IMR-90 (cell line): ENCODE measurements around the gene GAPVD1. TPM values are rescaled to one million over a fixed set of nuclear protein-coding genes. Genes with fewer than 3 reads are reported as not detected.
"Not testable (repeated sequence)": the region's sequence is repeated elsewhere in the genome, so short reads cannot be mapped to it uniquely, and the experiment has no call there.

Experiments used
- ATAC-seq: fragments of 200-7000 bp; cut with Tn5 transposase; 2 replicates; pipeline ENCODE4 v1.9.1; 2020; ENCODE audit warnings: low read depth, mild to moderate bottlenecking, moderate library complexity
- BruUV-seq: library from RNA; stranded (reverse); fragments of 400-500 nt; replicated peaks from 2 replicates; lab custom pipeline; 2021; lab: Mats Ljungman, UMichigan
- CTCF ChIA-PET: fragments of 300-600 bp; formaldehyde crosslinking; extraction: SDS; loops from one replicate; lab custom pipeline; 2021; ENCODE audit warnings: antibody characterized with exemption; lab: Yijun Ruan, JAX
- POLR2A ChIA-PET: fragments of 300-600 bp; sonication (Branson Sonifier 250); formaldehyde crosslinking; loops from one replicate; lab custom pipeline; 2022; ENCODE audit warnings: antibody characterized with exemption; ENCODE audit not compliant: unreplicated experiment; lab: Charles Lee
- DNase-seq: peaks from one replicate; pipeline ENCODE4 v3.0.0; 2013
- H2AFZ ChIP-seq: replicated peaks from 2 replicates; pipeline ENCODE3; 2013; ENCODE audit warnings: low read length, mild to moderate bottlenecking; ENCODE audit not compliant: poor library complexity
- H2AK5ac ChIP-seq: 2 replicates; pipeline ENCODE4 v1.6.1; 2013; ENCODE audit warnings: low read depth, low read length, inconsistent platforms
- H2AK9ac ChIP-seq: replicated peaks from 2 replicates; pipeline ENCODE3; 2013; ENCODE audit warnings: mild to moderate bottlenecking, low read depth, low read length, moderate library complexity; ENCODE audit not compliant: poor library complexity
- H2BK120ac ChIP-seq: 2 replicates; pipeline ENCODE4 v1.6.1; 2013; ENCODE audit warnings: low read depth, low read length, inconsistent platforms
- H2BK15ac ChIP-seq: 3 replicates; pipeline ENCODE4 v1.6.1; 2013; ENCODE audit warnings: low read depth, low read length, inconsistent platforms
- H2BK20ac ChIP-seq: 2 replicates; pipeline ENCODE4 v1.6.1; 2013; ENCODE audit warnings: low read depth, mild to moderate bottlenecking, inconsistent platforms, low read length, moderate library complexity
- H2BK5ac ChIP-seq: 2 replicates; pipeline ENCODE4 v1.6.1; 2013; ENCODE audit warnings: mild to moderate bottlenecking, low read depth, low read length, inconsistent platforms; ENCODE audit not compliant: poor library complexity, severe bottlenecking
- H3K14ac ChIP-seq: replicated peaks from 2 replicates; pipeline ENCODE4 v1.6.1; 2013; ENCODE audit warnings: low read depth, low read length, inconsistent platforms
- H3K18ac ChIP-seq: 2 replicates; pipeline ENCODE4 v1.6.1; 2013; ENCODE audit warnings: low read depth, low read length, control low read depth
- H3K23ac ChIP-seq: 2 replicates; pipeline ENCODE4 v1.6.1; 2013; ENCODE audit warnings: low read depth, low read length, inconsistent platforms
- H3K27ac ChIP-seq: 2 replicates; pipeline ENCODE4 v1.5.1; 2013; ENCODE audit warnings: mild to moderate bottlenecking, control low read depth, low read length; ENCODE audit not compliant: insufficient read depth
- H3K27me3 ChIP-seq: 2 replicates; pipeline ENCODE4 v1.6.1; 2013; ENCODE audit warnings: low read length; ENCODE audit not compliant: control insufficient read depth, insufficient read depth
- H3K36me3 ChIP-seq: 2 replicates; pipeline ENCODE4 v1.6.1; 2013; ENCODE audit warnings: low read length, mixed read lengths; ENCODE audit not compliant: control insufficient read depth, insufficient read depth
- H3K4ac ChIP-seq: 2 replicates; pipeline ENCODE4 v1.6.1; 2013; ENCODE audit warnings: low read depth, low read length, inconsistent platforms
- H3K4me1 ChIP-seq: 2 replicates; pipeline ENCODE4 v1.6.1; 2013; ENCODE audit warnings: low read length, mixed read lengths; ENCODE audit not compliant: control insufficient read depth, insufficient read depth
- H3K4me2 ChIP-seq: 2 replicates; pipeline ENCODE4 v1.6.1; 2013; ENCODE audit warnings: low read depth, mild to moderate bottlenecking, control low read depth, low read length, moderate library complexity
- H3K4me3 ChIP-seq: 2 replicates; pipeline ENCODE4 v1.5.1; 2013; ENCODE audit warnings: low read depth, mild to moderate bottlenecking, control low read depth, low read length, moderate library complexity; ENCODE audit not compliant: insufficient read depth
- H3K56ac ChIP-seq: 2 replicates; pipeline ENCODE4 v1.6.1; 2013; ENCODE audit warnings: low read length, inconsistent platforms; ENCODE audit not compliant: insufficient read depth; ENCODE audit errors: extremely low read depth
- H3K79me1 ChIP-seq, 2 experiments: 2 replicates each; pipeline ENCODE4 v1.6.1; 2013; ENCODE audit warnings: low read length in 2 of 2, inconsistent platforms in 1 of 2, low read depth in 1 of 2
- H3K9ac ChIP-seq: 2 replicates; pipeline ENCODE4 v1.6.1; 2013; ENCODE audit warnings: low read depth, low read length, control low read depth
- H3K9me1 ChIP-seq: 2 replicates; pipeline ENCODE4 v1.6.1; 2013; ENCODE audit warnings: low read length, inconsistent platforms; ENCODE audit not compliant: insufficient read depth
- H3K9me3 ChIP-seq: 2 replicates; pipeline ENCODE4 v1.6.1; 2013; ENCODE audit warnings: low read length; ENCODE audit not compliant: control insufficient read depth, insufficient read depth
- H4K20me1 ChIP-seq: 2 replicates; pipeline ENCODE4 v1.6.1; 2013; ENCODE audit warnings: low read length, inconsistent platforms; ENCODE audit not compliant: insufficient read depth
- H4K5ac ChIP-seq: 2 replicates; pipeline ENCODE4 v1.6.1; 2013; ENCODE audit warnings: mild to moderate bottlenecking, low read depth, low read length, control low read depth
- H4K8ac ChIP-seq, 2 experiments: 2 replicates each; pipeline ENCODE4 v1.6.1; 2013; ENCODE audit warnings: low read depth in 2 of 2, low read length in 2 of 2, control low read depth in 1 of 2, inconsistent platforms in 1 of 2
- H4K91ac ChIP-seq: 2 replicates; pipeline ENCODE4 v1.6.1; 2013; ENCODE audit warnings: low read depth, low read length, inconsistent platforms; ENCODE audit not compliant: insufficient read depth
- WGBS, 2 experiments: methylation state at CpG; one replicate each; pipeline versions ENCODE4 v1.1.5 to v1.1.7; 2013; ENCODE audit warnings: missing lambda C conversion rate in 2 of 2; ENCODE audit not compliant: insufficient read length in 1 of 2; ENCODE audit errors: extremely low coverage in 2 of 2; 5-methylcytosine and 5-hydroxymethylcytosine counted together
- dilution Hi-C: fragments of 300-500 bp; cut with HindIII; formaldehyde crosslinking; loops from one replicate; pipeline ENCODE4 v1.14.3; 2018; ENCODE audit warnings: low sequenced_read_pairs; ENCODE audit not compliant: unreplicated experiment
- in situ Hi-C: fragments of 300-500 bp; cut with MboI; formaldehyde crosslinking; loops from 3 replicates; pipeline ENCODE4 v1.14.3; 2019; ENCODE audit warnings: low sequenced_read_pairs, inconsistent platforms, mixed read lengths
- intact Hi-C: fragments of 100-400 bp; cut with micrococcal nuclease; formaldehyde crosslinking; loops from 2 replicates; pipeline ENCODE4 v1.10.0; 2022
- polyA plus RNA-seq, 3 experiments: library from polyadenylated mRNA; depleted of rRNA; stranded (reverse); fragments of >200 nt; gene quantifications; 2 replicates each; pipeline ENCODE4 v1.2.3, GENCODE V29; 2012; ENCODE audit warnings: low replicate concordance in 1 of 3
- total RNA-seq: library from RNA; depleted of rRNA; stranded (reverse); fragments of >200 nt; gene quantifications from 2 replicates; pipeline ENCODE4 v1.2.3, GENCODE V29; 2012

GAPVD1 gene
- total and polyA plus RNA-seq, 2 of the 4 experiments (the other 2 are of a cell fraction) = 13.8 to 50.9 TPM

- BruUV-seq, CTCF ChIA-PET, H2AK5ac ChIP-seq, H3K4ac ChIP-seq, H3K27me3 ChIP-seq, H4K8ac ChIP-seq, H2BK15ac ChIP-seq, ATAC-seq, H2BK5ac ChIP-seq, H2AFZ ChIP-seq, H2AK9ac ChIP-seq, H3K4me2 ChIP-seq, H3K27ac ChIP-seq, H3K9ac ChIP-seq, H4K20me1 ChIP-seq, H2BK120ac ChIP-seq, H3K4me1 ChIP-seq, H4K91ac ChIP-seq, H3K4me3 ChIP-seq, dilution Hi-C loops, H3K36me3 ChIP-seq, H3K56ac ChIP-seq, H3K23ac ChIP-seq, H3K18ac ChIP-seq, H3K9me3 ChIP-seq, H3K9me1 ChIP-seq, DNase-seq, H3K79me1 ChIP-seq, H3K14ac ChIP-seq, H4K5ac ChIP-seq, H2BK20ac ChIP-seq: not testable (repeated sequence)
- POLR2A ChIA-PET = interaction anchor here (0.6 kb wide), 1 partner anchor 385 kb away, joined by 3 read pairs; no protein-coding TSS in a partner anchor
- in situ Hi-C loops = loop anchor here (10.0 to 25.0 kb wide), 3 partner anchors 235 to 1087 kb away; no protein-coding TSS in a partner anchor
- WGBS, 2 experiments = 87% methylated on average over 3 of the region's 8 CpGs; no CpG with 5 or more reads in 1 of the 2 experiments
- intact Hi-C loops = loop anchor here (10.0 kb wide), 1 partner anchor 1095 kb away; no protein-coding TSS in a partner anchor
Measured at GRCh38 chr9:125400232-125400631, 138.6 kb downstream of the GAPVD1 start.
